HT-29 (cell line): ENCODE results near the gene PACSIN3. TPM values are rescaled to one million over a fixed set of nuclear protein-coding genes. Genes with fewer than 3 reads are reported as not detected.
A peak's percentile ranks its signal among the peaks of the same experiment; 100 is the strongest.

Experiments
- DNase-seq: peaks from one replicate; pipeline ENCODE4 v3.0.0-alpha.2; 2015; ENCODE audit warnings: low spot score
- small RNA-seq: library from RNA; depleted of rRNA; stranded (forward); fragments of <200 nt; gene quantifications from one replicate; pipeline ENCODE3, GENCODE V24; 2014
- total RNA-seq: library from RNA; depleted of rRNA; stranded (reverse); fragments of >200 nt; shearing (Covaris generic); gene quantifications from 2 replicates; pipeline ENCODE4 v1.2.3, GENCODE V29; 2014; rRNA removed

PACSIN3 gene
- total RNA-seq, 1 experiment from 2014 or later: 2.6 TPM

- DNase-seq: peak; percentile 93
Observed at GRCh38 chr11:47152953-47153950, 33.0 kb downstream of the PACSIN3 start.

- no peak for DNase-seq
Observed at GRCh38 chr11:47152126-47152952, 33.9 kb downstream of the PACSIN3 start.

DNA sequence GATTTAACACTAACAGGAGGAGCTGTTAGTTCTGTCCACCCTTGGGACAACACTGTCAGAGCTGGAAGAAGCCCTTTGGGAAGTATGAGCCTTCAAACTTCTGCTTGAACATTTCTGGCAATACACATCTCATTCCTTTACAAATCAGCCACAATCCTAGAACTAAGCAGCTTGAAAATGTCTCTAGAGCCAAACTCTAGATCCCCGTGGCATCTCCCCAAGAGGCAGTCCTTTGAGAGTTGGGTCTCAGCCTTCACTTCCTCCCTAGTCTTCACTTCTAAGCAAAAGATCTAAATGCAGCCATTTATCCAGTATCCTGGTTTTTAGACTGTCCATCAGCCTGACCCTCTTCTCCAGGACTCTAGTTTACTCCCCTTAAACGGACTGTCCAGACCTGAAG is 36.5 kb downstream of the PACSIN3 start:
- DNase-seq: no peak

GRCh38 chr11:47148903-47149531 is 37.2 kb downstream of the PACSIN3 start:
- no peak for DNase-seq

DNA sequence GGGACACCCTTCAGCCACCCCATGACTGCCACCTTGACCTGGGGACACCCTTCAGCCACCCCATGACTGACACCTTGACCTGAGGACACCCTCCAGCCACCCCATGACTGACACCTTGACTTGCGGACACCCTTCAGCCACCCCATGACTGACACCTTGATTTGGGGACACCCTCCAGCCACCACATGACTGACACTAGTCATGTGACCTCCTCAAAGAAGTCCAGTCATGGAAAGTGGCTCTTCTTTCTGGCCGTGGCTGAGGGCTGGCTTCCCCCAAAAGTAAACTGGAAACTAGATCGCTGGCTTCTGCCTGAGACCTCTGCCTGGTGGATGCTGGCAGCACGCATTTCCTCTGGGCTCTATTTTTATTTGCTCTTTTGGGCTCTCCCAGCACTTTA is 38.0 kb downstream of the PACSIN3 start:
- no peak for DNase-seq

GRCh38 chr11:47147681-47148080 is 38.6 kb downstream of the PACSIN3 start:
- DNase-seq: no peak

- DNase-seq: no peak
Observed at GRCh38 chr11:47147250-47147649, 39.0 kb downstream of the PACSIN3 start.

DNA sequence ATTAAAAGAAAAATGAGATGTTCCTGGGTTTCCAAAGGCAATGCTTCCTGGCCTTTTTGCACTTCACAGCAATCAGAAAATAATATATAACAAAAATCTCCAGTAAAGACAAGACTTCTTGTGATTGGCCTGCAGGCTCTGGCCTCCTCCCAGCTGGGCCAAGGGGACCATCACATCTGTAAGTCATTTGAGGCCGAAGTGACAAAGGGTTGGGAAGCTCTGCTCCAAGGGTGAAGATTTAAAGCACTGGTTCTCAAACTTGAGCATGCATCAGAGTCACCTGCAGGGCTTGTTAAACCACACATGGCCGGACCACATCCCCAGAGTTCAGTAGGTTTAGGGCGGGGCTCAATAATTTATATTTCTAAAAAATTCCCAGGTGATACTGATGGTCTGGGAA is 41.7 kb downstream of the PACSIN3 start:
- no peak for DNase-seq

GRCh38 chr11:47143322-47143721 is 42.9 kb downstream of the PACSIN3 start:
- no peak for DNase-seq

DNA sequence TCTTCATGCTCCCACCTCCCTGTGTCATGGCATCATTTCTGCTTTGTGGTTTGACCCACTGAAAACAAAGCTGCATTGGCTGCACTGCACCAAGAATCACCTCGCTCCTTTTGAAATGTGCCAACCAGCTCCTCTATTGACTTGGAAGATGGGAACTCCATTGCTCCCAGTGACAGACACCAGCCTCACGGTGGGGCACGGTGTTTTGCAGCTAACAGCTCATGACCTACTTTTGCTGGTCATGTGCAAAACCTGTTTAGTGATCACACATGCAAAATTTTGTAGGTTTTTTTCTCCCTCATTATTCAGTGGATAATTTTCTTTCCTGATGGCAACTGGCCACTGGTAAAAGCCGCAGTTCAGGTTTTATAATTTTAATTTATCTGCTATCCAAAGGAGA is 46.4 kb downstream of the PACSIN3 start:
- no peak for DNase-seq

DNA sequence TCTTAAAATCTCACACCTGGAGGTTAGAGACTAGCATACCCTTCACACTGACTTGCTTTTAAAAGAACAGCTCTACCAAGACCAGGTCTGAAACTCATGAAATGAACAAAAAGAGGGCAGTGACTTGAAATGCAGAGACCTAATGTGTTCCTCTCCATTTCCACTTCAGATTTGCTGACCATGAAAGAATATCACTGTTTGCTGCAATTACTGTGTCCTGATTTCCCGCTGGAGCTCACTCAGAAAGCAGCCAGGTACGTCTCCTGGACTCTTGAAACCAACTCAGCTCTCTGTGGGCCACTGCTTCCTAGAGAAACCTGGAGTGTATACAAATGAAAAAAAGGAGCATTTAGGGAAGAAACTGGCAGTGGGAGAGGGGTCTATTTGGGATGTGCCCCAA is 48.8 kb downstream of the PACSIN3 start:
- no peak for DNase-seq

DNA sequence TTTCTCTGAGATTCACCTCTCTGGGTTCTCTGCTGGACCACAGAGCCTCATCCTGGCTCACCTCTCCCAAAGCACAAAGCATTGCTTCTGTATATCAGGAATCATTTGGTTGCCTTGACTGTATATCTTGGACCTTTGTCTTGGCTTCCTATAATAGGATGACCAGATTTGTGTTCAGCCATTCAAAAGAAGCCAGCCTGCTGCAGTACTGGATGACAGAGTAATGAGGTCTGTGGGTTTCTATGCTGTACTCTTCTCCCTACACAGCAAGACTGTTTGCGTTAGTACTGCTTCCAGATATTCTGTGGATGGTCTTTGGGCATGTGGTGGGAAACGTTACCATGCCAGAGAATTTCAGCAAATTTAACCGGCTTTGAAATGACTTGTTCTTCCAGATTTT is 49.3 kb downstream of the PACSIN3 start:
- no peak for DNase-seq

GRCh38 chr11:47136327-47136726 is 49.9 kb downstream of the PACSIN3 start:
- DNase-seq: no peak

DNA sequence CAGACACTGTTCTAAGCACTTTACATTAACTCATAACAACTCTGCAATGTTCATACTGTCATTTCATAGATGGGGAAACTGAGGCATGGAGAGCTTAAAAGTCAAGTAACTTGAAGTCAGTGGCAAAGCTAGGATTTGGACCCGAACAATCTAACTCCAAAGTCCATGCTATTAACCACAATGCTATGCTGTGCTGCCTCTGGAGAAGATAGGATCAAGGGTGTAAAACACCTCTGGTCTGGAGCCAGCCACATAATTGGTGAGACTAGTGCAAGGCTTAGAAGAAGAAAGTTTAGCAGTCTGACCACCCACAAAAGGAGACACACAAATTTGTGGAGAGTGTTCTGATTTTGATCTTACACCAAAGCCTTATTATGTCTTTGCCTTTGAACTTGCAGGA is 53.3 kb downstream of the PACSIN3 start:
- no peak for DNase-seq

DNA sequence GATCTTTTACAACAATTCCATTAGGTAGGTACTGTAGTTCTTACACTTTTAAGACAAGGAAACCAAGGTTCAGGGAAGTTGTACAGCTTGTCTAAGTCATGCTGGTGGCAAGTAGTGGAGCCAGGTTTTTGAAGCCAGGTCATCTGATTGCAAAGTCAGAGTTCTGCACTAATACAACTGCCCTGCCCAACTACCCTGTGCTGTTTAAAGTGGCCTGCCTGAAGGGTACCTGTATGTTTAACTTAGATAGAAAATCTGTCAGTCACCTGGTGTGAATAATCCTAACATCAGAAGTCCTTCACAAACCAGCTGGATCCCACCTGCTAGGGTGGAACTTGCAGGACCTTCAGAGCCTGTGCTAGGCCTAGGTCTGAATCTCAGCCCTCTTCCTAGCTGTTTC is 53.7 kb downstream of the PACSIN3 start:
- no peak for DNase-seq

GRCh38 chr11:47131136-47131535 is 55.1 kb downstream of the PACSIN3 start:
- DNase-seq: no peak

DNA sequence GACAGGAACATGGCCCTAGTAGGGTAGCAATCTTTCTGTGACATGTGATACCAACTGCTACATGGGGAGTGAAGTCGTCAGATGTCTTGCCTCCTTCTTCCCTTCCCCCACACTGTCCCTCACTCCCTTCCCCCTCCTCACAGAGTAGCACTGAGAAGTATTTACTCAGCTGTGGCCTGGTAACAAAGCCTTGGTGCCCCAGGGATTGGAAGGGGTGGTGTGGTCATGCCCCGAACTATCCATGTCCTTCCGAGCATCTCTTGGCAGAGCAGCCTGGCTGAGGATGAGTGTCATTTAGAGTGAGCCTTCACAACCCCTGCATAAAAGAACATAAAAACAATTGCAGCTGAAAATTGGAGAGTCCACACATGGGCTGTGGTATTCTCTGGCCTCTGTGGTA is 55.7 kb downstream of the PACSIN3 start:
- no peak for DNase-seq

Small RNA genes within 50 kb of the gene (small RNA-seq; reads per million reads assigned to genes)
- not detected for gene MIR6745

Other genes with a start within 250 kb of the PACSIN3 start
- 45.7 and 61.6 TPM in 2 replicates for gene CSTPP1, start 249.7 kb downstream of the PACSIN3 start, total RNA-seq
- gene ARFGAP2, start 9.6 kb downstream of the PACSIN3 start, total RNA-seq: 162 and 181 TPM in 2 replicates
- 17.1 and 25.7 TPM in 2 replicates for gene DDB2, start 28.5 kb upstream of the PACSIN3 start, total RNA-seq
- 42.9 and 48.5 TPM in 2 replicates for gene ACP2, start 62.4 kb upstream of the PACSIN3 start, total RNA-seq
- 139 and 147 TPM in 2 replicates for gene NR1H3, start 71.6 kb upstream of the PACSIN3 start, total RNA-seq
- 44.0 and 46.2 TPM in 2 replicates for gene MADD, start 83.7 kb upstream of the PACSIN3 start, total RNA-seq
- 0.05 TPM in 1 of 2 replicates, not detected in the other for gene MYBPC3, start 166.3 kb upstream of the PACSIN3 start, total RNA-seq
- not detected in 2 replicates for gene SPI1, start 192.1 kb upstream of the PACSIN3 start, total RNA-seq
- 56.0 and 67.0 TPM in 2 replicates for gene SLC39A13, start 222.2 kb upstream of the PACSIN3 start, total RNA-seq
- 206 and 222 TPM in 2 replicates for gene PSMC3, start 240.0 kb upstream of the PACSIN3 start, total RNA-seq